SHP77 (cell line): ENCODE data around the gene CCL4.
"Not testable (repeated sequence)": the region's sequence is repeated elsewhere in the genome, so short reads cannot be mapped to it uniquely, and the experiment has no call there.

Source experiments
- DNase-seq, 2 experiments: peaks; one replicate each; lab custom pipeline; 2025; lab: John Stamatoyannopoulos, UW

CCL4 gene

DNA sequence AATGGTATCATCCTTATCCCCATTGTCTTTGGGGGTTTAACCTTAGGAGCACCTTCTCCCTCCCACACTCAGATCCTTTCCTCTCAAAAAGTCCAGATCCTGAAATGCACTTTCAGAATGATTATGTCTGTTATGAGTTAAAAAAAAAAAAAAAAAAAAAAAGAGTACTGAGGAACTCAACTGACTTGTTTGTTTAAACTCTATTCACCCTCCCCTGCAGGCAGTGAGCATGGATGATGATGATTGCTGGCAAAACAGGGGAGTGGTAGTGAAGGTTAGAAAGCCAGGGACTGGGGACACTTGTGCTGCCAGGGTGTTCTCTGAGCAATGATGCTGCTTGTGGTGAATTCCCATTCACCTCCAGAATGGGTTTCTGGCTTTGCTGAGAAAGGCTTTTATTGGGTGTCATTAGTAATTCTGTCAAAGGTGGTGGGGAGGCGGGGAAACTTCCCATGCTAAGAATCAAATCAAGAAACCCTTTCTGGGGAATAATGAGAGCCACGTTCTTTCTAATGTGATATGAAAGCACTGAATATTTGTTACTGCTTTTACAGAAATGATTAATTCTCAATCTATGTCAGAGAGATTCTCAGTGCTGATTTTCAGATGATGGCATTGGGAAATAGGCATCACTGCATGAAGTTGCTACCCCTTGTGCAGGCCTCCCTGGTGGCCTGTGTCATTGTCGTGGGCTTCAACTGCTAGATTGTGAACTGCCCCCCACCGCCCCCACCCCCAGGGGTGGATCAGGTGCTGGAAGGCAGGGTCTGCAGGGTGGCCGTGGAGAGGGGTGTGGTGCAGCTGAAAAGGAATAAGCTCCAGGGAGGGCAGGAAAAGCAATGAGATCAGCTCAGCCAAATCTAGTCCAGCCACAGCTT is 14.1 kb downstream of the CCL4 start:
- no peak for DNase-seq

GRCh38 chr17:36118477-36119353 is 15.1 kb downstream of the CCL4 start:
- DNase-seq: no peak

GRCh38 chr17:36120221-36120620 is 16.6 kb downstream of the CCL4 start:
- no peak for DNase-seq

DNA sequence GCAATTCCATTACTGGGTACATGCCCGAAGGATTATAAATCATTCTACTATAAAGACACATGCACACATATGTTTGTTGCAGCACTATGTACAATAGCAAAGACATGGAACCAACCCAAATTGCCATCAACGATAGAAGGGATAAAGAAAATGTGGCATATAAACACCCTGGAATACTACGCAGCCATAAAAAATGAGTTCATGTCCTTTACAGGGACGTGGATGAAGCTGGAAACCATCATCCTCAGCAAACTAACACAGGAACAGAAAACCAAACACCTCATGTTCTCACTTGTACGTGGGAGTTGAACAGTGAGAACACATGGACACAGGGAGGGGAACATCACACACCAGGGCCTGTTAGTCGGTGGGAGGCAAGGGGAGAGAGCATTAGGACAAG is 17.5 kb downstream of the CCL4 start:
- not testable (repeated sequence) for DNase-seq

DNA sequence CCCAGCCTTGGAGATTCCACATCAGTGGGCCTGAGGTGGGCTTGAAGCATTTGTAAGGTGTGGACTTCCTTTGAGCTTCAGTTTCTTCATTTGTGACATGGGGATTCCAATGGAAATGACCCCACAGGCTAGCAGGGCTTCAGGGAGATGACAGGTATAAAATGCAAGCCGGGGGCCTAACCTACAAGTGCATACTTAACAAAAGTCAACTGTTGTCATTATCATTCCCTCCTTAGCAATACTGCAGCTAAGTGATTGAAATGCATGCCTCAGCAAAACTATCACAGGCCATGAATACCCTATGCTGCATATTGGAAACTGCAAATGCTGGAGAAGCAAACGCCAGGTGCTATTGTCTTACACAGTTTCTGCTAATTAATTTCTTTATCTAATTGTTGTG is 19.8 kb downstream of the CCL4 start:
- DNase-seq: no peak

- DNase-seq: no peak
Measured at GRCh38 chr17:36124879-36125824, 21.5 kb downstream of the CCL4 start.

DNA sequence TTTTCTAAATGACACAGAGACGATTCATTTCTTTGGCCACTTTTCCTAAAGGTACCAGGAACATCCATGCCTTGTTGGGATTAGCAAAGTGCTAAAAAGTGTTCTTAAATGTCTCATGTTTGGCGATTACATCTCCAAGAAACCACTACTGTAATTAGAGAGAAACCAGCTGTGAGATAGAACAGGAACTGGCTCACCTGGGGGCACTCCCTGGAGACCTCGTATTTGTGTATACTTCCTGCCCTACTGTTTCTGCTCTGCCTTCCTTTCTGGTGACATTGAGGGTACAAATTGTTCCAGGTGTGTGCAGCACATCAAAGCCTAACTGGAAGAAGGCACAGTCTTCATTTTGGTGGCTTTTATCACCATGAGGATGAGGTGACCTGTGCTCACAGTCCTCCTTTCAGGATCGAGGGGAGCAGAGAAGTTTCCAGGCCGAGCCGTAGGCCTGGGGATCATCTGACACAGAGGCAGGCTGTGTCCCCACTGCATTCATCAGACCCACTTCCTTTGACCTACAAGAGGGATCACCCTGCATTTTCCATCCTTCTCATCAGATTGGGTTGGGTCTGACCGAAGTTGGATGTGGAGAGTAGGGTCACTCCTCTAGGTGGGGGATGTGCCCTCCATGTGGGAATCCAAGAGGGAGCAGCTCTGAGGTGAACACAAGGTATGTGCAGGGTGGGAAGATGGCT is 23.7 kb downstream of the CCL4 start:
- DNase-seq: no peak

- DNase-seq: no peak
Measured at GRCh38 chr17:36127911-36128310, 24.3 kb downstream of the CCL4 start.

GRCh38 chr17:36128411-36128978 is 24.9 kb downstream of the CCL4 start:
- no peak for DNase-seq

DNA sequence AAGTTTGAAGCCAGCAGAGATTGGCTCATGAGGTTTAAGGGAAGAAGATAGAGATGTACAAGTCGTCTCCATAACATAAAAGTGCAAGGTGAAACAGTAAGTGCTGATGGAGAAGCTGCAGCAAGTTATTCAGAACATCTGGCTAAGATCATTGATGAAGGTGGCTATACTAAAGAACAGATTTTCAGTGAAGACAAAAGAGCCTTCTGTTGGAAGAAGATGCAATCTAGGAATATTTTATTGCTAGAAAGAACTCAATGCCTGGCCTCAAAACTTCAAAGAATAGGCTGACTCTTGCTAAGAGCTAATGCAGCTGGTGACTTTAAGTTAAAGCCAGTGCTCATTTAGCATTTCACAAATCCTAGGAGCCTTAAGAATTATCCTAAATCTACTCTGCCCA is 26.0 kb downstream of the CCL4 start:
- no peak for DNase-seq

GRCh38 chr17:36130346-36130745 is 26.7 kb downstream of the CCL4 start:
- DNase-seq: no peak

- no peak for DNase-seq
Measured at GRCh38 chr17:36131421-36131820, 27.8 kb downstream of the CCL4 start.

GRCh38 chr17:36131931-36132330 is 28.3 kb downstream of the CCL4 start:
- no peak for DNase-seq

DNA sequence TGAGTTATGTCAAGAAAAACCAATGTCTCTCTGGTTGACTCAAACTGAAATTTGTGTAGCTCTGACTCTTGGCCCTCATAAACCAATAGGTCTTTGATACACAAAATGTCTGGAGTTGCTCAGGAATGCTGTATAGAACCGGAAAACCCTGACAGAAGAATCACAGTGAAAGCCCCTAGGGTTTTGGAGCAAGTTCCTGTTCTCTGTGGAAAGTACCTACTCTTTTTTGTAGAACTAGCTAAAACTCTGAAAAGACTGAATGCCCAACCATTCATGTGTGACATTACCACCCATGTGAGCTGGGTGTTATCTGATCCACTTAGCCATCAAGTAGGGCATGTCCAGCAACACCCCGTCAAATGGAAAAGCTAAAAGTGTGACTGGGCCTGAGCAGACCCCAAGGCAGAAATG is 28.8 kb downstream of the CCL4 start:
- no peak for DNase-seq

DNA sequence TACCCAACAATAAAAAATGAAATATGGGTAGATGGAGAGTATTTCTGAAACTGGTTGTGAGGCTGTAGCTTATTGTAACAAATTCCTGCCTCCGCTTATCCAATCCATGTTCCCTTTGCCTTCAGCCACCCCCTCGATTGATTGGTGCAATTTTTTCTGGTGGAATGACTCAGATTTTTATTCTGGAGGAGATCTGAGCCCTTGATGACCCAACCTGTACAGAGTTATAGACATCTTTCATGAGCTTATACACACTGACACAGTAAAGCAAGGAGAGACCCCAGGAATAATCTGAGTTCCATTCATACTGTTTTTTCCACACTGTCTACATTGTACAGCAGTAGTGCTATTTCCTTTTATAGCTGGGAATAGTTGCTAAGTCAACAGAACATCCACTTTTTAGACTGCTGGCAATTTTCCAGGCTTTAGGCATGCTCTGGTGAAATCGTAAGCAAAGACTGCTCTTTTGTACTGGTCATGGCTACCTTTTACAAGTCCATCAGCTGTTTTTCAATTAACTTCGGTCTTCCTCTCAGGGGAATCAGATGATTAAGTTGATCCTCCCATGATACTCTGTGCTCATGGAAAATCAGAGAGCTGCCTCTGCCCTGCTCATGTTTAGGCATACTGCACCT is 30.1 kb downstream of the CCL4 start:
- DNase-seq: peak in 1 of 2 experiments; percentile 7

DNA sequence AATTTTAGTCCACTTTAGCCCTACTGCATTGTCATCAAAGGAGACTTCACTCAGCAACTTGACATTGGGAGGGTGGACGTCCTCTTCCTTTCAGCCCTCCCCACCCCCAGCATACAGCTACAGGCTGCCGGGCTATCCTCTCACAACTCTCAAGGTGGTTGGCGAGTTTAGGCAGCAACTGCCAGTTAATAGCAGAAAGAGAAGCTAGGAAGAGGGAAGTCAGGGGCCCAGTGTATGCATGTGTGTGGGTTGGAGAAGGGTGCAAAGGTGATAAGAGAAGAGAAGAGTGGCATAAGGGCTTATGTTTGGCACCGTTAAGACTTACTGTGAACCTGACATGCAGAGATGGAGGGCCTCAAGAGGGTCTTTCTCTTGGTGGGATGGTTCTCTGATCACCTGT is 31.8 kb downstream of the CCL4 start:
- DNase-seq: no peak

DNA sequence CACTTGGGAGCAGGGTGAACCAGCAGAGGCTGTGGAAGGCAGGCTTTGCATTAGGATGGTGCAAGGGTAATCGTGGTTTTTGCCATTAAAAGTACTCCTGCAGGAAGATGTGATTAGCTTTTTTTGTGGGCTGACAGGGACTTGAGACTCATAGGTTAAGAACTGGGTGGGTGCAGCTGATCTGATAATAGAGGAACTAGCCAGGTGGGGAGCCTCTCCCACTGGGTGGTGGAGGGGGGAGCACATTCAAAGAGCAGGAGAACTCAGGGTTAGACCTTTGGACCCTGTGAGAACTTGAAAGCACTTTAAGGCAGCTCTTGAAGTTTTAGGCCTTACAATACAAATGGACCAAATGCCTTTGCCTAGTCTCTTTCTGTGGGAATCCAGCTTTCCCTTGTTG is 32.4 kb downstream of the CCL4 start:
- no peak for DNase-seq

DNA sequence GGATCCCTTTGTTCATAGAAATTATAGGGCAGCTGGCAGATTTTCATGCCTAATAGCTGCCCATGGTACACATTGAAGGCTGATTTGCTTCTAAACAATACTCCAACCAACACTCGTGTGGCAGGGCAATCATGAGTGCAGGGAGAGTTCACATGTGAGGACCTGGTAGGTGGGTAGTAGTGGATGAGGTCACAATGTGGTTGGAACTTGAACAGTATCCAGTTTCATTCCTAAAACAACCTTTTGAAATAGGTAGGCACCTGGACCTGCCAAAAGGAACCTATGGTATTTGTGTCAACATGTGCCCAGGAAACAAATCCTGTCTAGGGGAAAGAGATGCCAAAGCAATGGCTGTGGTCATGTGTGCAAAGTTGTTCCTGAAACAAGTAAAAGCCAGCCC is 32.8 kb downstream of the CCL4 start:
- no peak for DNase-seq

- no peak for DNase-seq
Measured at GRCh38 chr17:36142235-36142634, 38.6 kb downstream of the CCL4 start.

GRCh38 chr17:36142806-36143205 is 39.2 kb downstream of the CCL4 start:
- DNase-seq: no peak
